NCI-H1694 (cell line): ENCODE results near the gene GRIK1.

Experiments
- DNase-seq: peaks from one replicate; lab custom pipeline; 2025; lab: John Stamatoyannopoulos, UW

GRIK1 gene

DNA sequence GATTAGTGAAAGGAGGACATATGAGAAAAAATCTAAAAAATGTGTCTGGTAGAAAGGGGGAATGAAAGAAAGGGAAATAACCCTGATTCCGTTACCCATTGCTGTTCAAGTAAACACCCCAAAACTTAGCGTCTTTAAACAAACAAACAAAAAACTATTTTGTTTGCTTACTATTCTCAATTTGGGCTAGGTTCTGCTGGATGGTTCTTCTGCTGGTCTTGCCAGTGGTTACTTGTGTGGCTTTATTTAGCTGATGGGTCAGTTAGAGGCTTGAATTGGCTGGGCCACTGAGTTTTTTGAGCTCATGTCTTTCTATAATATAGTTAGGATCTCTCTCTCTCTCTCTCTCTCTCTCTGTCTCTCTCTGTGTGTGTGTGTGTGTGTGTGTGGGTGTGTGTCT lies 112.1 kb downstream of the GRIK1 start:
- no peak for DNase-seq

DNA sequence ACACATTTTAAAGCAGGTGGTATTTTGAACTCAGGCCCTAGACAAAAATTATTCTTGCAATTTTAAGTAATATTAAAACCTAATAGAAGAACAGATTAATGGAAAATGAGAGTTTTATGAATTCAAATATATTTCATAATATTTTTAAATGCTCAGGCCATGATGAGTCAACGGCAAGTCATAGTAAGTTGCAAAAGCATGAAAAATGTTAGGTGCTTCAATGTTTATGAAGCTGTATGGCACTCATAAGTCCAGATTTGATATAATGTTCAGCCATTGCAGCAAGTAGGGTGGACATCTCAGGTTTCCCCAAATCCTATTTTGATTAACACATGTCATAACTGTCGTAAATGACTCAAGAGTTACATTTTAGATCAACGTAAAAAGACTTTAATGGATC lies 112.6 kb downstream of the GRIK1 start:
- no peak for DNase-seq

DNA sequence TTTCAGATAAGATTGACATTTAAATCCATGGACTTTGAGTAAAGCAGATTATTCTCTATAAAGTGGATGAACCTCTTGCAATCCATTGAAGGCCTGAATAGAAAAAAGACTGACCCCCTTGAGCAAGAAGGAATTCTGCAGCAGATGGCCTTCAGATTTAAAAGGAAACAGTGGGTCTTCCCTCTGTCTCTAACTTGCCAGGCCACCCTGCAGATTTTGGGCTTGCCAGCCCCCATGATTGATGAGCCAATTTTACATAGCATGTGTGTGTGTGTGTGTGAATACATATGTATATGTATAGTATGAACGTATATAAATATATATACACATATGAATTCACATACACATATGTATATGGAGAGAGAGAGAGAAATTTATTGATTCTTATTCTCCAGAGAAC lies 113.4 kb downstream of the GRIK1 start:
- no peak for DNase-seq

DNA sequence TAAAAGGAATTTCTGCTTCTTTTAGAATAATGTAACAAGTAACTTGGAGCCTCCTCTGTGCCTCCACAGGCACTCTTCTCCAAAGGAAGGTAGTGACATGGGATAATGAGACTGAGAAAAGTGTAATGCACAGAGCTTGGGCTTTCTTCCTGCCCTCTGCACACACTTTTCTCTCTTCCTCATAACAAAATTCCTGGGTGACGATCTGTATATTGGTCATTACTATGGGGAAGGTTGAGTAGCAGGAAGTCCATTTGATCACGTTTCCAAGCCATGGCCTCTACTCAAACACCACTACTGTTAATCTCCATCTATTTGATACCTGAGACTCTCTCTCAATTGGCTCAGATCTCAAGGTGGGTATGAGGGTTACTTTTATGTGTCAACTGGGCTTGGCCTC lies 113.9 kb downstream of the GRIK1 start:
- no peak for DNase-seq

DNA sequence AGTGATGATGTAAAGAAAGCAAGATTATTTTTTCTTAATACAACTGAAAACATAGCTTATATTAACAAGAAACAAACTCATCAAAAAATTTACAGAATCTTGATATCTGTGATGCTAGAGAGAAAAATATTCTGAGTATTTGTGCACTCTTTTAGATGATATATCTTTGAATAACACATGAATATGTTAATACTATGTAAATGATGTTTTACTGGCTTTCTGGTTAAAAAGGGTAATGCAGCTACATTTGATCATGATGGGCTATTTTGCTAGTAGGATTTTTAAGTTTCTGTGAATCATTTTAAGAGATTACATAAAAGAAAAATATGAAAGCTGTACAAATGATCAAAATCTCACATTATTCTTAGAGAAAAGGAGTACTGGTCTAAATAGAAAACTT lies 114.5 kb downstream of the GRIK1 start:
- no peak for DNase-seq

DNA sequence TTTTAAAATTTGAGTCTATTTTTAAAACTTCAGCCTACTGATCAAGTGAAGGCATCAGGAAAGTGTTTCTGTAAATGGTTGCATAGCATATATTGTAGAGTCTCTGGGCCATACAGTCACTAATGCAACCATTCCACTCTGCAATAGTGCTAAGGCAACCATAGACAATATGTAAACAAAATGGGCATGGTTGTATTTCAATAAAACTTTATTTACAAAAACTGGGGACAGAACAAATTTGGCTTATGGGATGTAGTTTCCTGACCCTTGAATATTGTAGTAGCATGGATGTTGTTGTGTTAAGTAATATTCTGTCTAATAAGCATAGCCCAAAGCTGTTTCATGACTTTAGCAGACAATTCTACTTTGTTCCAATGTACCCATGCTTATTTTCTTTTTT lies 117.7 kb downstream of the GRIK1 start:
- no peak for DNase-seq

DNA sequence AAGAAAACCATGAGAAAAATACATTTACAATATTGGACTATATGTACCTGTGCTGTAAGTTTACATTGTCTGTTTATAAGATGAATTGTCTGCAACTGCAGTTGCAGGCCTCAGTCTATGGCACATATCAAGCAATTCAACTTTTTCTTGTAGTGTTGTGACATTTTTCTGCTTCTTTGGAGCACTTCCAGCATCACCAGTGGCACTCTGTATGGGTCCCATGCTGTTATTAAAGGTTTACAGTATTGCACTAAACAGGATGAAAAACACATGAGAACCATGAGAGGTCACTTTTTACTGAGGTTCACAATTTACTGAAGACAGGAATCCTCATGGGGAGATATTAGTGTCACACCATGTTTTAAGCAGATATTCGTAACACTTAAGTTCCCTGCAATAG lies 118.6 kb downstream of the GRIK1 start:
- DNase-seq = no peak

DNA sequence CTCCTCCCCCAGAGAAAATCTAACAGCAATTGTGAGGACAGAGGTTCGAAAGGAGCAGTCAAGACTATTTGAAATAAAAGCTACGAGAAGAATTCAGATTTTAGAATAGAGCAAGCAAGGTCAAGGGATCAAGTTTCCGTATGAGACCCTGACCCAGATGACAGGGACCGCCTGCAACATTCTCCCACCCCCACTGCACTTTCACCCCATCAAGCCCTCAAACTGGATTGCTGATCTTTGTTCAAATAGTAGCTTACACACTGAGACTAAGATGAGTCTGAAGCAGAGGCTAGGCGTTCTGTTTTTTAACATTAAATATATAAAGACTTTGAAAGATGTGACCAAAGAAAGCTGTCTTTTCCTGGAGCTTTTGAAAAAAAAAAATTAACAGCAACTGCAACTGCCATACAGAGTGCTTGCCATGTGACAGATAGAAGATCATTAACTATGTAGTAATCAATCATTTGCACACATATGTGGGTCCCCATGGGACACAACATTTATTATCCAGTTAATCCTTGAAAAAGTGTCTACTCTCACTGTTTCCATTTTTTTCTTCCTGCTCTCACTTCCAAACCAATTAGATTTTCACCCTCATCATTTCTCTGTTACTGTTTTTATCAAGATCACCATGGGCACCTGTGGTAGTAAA lies 120.0 kb downstream of the GRIK1 start:
- DNase-seq = no peak

DNA sequence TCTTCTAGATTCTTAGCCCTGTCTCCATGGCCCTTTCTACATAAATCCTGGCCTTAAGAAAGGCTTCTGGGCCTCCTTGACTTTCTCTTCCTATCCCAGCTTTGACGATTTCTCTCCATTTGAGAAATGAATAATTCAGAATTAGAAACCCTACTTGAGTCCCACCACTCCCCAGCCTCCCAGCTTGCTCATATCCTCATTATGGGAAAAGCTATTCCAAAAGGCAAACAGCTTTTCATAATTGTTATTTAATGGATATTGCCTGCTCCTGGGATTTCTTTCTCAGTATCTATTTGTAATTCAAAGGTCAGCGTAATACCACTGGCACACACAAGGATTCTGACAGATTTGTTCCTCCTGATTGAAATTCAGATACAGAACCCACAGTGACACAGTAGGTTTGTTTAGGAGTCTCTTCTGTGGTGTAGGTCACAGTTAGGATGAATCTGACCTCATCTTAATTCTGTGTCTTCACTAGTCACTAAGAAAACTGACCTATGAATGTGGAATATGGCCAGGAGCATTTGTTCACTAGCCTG lies 121.3 kb downstream of the GRIK1 start:
- no peak for DNase-seq

DNA sequence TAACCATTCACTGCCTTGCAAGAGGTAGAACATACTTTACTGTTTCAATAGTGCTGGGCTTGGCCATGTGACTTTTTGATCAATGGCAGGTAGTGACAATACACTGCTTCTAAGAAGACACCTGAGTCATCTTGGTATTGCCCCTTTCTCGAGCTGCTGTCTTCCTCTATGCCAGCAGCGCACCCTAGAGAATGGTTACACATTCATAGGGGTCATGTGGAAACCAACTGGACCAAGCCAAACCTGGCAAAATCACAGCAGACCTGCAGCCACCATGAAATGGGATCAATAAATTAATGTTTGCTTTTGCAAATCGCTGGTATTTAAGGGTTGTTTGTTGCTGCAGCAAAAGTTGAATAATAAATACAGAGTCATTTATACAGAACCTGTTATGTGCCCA lies 122.3 kb downstream of the GRIK1 start:
- DNase-seq = no peak

DNA sequence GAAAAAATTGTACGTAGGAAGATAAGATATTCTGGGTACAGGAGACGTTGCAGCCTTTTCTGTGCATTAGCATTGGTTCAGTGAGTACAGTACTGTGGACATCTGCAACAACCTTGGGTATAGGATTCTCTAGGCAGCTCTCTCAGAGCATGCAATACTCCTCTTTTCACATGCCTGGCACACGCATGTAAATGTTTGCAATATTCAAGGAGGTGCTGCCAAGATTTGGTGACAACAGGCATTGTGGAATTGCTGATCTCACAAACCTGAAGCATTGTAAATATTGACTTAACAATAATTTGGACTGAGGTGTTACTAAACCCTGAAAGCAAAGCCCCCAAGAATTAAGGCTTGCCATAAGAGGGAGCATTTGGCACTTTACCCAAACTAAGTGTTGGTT lies 126.8 kb downstream of the GRIK1 start:
- DNase-seq = no peak

DNA sequence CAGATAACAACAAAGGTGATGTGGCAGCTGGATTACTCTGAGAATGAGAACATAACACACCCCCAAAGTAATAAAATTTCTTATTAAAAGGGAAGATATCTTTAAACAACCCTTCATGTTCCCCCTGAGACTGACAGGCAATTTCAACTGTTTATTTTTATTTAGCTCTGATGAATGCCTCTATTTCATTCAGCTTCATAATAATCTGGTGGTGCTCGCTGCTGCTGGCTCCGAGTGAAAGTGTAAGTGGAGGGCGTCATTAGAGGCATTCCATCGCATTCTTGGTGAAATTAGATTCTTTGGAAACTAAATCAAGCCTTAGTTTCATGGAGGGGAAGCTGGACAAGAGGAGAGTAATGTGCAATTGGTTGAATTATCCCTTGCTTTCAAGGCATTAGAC lies 128.9 kb downstream of the GRIK1 start:
- no peak for DNase-seq

DNA sequence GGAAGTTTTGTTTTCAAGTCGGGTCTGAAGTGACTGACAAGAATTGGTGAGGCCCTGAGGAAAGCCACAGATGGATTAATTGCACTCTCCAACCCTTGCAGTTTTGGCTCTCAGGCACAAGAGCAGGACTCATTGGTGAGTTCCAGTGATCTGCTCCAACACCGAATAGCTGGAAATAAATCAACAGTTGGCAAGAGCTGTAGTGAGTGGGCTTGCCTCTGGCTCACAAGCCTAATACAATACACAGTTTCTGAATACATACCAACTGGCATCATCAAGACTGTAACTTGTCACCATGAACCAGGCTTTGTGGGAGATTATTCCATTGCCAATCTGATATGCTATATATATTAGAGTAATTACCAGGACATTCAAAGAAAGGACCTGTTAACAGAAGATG lies 131.6 kb downstream of the GRIK1 start:
- DNase-seq = no peak

DNA sequence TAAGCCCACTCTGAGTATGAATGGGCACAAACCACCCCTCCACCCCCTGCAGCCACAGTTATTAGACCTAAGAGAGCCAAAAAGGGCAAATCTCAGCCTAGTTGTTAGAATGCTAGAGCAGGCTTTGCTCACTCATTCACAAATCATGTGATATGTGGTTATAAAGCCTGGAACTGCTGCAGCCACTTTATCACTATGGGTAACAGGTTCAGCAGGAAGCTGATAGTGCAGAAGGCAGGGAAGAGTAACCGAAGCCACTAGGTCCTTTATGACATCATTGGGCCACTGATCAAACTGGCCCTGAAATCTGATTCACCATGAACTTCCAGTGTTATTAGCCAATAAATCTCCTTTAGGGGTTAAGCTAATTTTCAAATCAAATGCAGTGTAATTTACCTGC lies 134.7 kb downstream of the GRIK1 start:
- no peak for DNase-seq

DNA sequence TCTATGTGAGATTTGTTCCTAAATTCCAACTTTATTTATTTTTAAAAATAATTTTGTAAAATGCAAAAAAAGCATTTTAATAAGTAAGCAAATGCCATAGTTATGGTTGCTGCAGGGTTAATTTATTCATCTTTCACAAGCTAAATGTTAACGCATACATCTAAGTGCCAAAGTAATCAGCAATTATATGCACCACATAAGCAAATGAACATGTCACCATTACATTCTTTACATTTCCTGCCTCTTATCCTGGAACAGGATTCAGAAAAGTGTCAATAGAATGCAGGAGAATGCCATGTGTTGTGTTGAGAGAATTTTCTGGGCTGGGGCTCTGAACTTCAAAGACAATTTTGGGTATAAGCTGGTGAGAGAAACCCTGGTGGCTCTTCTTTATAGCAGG lies 136.6 kb downstream of the GRIK1 start:
- DNase-seq = no peak

DNA sequence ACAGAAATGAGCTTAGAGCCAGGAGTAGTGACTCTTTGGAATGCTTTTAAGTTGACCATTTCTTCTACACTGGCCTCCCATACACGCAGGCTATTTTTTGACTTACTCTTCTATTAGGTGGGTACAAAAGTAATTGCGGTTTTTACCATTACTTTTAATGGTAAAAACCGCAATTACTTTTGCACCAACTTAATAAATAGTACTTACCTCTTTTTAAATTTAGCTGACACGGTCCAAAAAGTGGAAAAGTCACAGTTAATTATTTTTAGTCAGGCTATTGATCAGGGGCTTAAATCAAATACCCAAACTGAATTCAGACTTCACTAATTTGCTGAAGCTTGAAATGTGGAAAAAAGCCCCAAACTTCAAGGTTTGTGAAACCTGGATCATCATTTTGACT lies 138.7 kb downstream of the GRIK1 start:
- no peak for DNase-seq

DNA sequence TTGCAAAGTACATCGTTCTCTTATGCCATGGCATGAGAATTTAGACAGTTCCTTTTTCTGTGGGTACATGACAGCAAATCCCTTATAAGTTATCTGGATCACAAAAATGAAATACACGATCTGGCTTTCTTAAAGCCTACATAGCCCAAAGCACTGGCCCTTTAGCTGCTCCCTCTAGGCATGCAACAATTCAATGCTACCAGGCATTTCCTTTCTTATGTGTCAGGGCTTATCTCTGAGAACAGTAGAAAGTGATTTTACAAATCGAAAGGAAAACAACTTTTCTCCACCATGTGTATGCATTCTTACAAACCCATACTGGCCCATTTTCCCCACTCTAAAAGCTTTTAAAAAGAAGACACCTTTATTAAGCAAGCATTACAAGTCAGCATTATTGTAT lies 139.7 kb downstream of the GRIK1 start:
- DNase-seq = no peak

DNA sequence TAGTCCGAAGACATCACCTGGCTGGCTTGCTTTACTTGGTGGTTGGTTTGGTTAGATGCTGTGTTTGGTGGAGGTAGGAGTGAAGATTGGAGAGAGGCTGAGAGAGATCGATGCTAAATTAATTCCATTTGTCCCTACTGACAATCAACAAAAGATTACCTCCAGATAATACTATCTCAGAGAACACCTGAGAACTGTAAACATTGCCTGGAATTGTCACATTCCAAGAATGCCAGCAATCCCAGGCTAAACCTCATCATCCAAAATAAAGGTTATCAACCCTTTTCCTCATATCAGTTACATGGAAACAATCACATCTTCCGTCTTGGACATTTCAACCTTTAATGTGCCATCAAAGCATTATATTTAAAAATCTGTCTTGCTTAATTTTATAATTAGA lies 141.0 kb downstream of the GRIK1 start:
- no peak for DNase-seq

DNA sequence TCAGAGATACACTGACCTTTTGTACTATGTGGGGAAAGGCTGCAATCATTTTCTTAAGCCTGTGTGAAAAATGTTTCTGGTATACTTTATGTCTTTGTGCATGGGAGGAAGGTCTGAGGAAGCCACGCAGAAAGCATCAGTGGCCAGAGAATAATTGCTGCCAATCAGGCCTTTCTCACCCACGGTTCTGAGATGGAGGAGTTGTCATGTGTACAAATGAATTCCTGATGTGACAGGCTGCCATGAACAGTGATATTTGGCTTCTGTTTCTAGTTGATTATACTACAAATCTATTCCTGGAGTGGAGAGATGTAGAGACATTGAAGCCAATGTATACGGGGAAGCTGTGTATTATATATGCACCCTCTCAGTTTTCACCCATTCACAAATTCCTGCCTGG lies 142.6 kb downstream of the GRIK1 start:
- DNase-seq = no peak

DNA sequence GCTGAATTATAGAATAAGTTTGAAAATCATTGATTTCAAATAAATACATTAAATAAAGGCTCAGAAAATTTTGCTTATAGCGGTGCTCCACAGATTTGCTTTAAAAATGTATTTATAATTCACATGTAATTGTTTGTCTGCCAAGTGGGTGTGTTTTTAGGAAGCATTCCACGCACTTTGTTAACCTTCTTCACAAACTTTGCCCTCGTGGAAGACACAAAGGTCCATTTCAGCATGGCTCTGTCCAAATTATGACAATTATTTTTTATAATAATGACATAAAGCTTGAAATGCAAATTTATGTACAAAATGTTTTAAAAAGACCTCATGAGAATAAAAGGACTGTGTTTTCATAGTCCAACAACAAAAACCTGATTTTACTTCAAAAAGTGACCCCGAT lies 146.1 kb downstream of the GRIK1 start:
- DNase-seq = no peak

DNA sequence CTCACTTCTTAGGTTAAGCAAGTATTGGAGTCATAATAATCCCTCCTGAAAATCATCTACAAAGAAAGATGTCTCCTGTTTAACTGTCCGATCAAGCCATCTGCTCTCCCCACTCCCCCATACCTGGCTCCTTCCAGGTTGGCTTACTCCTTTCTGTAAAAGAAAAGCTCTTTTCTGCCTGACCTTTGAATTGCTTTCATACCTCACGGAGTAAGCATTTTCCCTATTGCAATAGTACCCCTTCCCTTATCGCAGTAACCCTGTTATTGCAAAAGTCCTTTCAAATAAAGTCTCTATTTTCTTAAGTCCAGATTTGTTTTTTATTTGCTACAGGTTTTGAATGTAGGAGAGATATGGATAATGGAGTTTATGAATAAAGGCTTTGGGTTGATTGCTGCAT lies 150.4 kb downstream of the GRIK1 start:
- no peak for DNase-seq

DNA sequence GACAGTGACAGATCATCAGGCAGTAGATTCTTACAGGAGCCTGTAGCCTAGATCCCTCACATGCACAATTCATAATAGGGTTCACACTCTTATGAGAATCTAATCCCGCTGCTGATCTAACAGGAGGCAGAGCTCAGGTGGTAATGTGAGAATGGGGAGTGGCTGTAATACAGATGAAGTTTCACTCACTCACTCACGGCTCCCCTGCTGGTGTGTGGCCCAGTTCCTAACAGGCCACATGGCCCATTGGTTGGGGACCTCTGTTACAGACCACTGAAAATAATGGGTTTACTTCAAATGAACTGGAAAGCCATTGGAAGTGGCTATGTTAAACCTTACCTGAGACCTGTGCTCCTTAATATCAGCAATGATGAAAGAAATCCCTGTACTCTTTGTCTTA lies 151.0 kb downstream of the GRIK1 start:
- no peak for DNase-seq

DNA sequence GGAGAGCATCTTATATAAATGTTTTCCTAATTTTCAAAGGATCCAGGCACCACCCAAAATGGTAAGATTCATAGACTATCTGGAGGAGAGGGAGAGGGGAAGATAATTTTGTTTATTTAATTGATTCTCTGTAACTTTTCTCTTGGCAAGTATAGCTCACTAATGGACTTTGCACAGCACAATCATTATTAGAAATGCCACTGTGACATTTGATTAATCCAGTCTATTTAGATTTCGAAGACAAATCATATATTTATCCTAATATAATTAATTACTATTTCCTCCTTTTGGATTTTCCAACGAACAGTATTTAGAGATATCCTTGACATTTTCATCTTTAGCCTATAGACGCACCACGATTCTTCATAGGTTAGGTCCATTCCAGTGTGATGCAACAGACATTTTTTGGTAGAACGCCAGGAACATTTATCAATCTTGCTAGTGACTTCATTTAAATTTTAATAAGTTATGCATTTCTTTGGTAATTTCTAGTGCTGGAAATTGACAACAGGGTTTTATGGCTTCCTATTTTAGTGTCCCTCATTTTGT lies 152.4 kb downstream of the GRIK1 start:
- DNase-seq = no peak
